Large intestine (tissue), 3 donors: ENCODE results near the gene RPS6KA4. TPM values are rescaled to one million over a fixed set of nuclear protein-coding genes. Genes with fewer than 3 reads are reported as not detected.
"Not testable (repeated sequence)": the region's sequence is repeated elsewhere in the genome, so short reads cannot be mapped to it uniquely, and the experiment has no call there.

Experiments used
- DNase-seq, 2 donors: peaks; one replicate each; pipeline versions ENCODE4 v3.0.0 to v3.0.0-alpha.2; 2013
- H3K27ac ChIP-seq: one replicate; pipeline ENCODE4 v1.5.1; 2013; ENCODE audit warnings: low read length
- H3K27me3 ChIP-seq: 2 replicates; pipeline ENCODE4 v1.6.1; 2013; ENCODE audit warnings: low read length; ENCODE audit not compliant: control insufficient read depth, insufficient read depth
- H3K36me3 ChIP-seq: 2 replicates; pipeline ENCODE4 v1.6.1; 2013; ENCODE audit warnings: low read length; ENCODE audit not compliant: control insufficient read depth, insufficient read depth
- H3K4me1 ChIP-seq: one replicate; pipeline ENCODE4 v1.6.1; 2013; ENCODE audit warnings: low read length; ENCODE audit not compliant: control insufficient read depth, insufficient read depth
- H3K4me3 ChIP-seq: one replicate; pipeline ENCODE4 v1.5.1; 2013; ENCODE audit warnings: low read length
- H3K9me3 ChIP-seq: one replicate; pipeline ENCODE4 v1.6.1; 2013; ENCODE audit warnings: mild to moderate bottlenecking, low read depth, low read length, moderate library complexity; ENCODE audit not compliant: control insufficient read depth
- WGBS: methylation state at CpG from one replicate; pipeline ENCODE4 v1.1.5; 2013; ENCODE audit warnings: low lambda C conversion rate; ENCODE audit not compliant: insufficient coverage; 5-methylcytosine and 5-hydroxymethylcytosine counted together
- polyA plus RNA-seq: library from polyadenylated mRNA; unstranded; fragments of 120-200 nt; gene quantifications from one replicate; pipeline ENCODE4 v1.2.1, GENCODE V29; 2013

The RPS6KA4 gene
- polyA plus RNA-seq, 1 donor, result 25.8 TPM

DNA sequence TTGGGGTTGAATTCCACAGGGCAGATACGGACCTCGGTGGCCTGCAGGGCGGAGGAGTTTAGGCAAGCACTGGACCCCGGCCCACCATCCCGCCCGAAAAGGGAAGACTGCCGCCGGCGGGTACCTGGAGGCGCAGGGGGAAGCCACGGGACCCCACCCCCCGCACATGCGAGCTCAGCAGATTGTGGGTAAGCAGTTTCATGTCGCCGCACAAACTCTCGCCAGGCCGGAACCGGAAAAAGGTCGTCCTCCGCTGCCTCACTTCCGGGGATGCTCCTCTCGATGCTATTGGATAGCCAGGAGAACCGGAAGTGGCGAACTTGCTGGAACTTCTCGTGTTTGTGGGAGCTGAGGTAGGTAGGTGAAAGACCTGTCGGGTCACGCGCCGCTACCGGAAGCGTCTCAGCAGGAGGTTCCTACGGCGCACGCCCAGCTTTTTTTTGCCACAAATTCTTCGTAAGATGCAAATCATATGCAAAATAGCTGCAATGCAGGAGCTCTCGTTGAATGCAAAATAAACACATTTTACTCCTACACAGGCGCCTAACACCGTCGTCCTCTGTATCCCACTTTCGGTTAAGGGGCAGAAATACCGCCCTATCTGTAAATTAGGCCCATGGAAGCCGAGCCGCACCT lies 41.5 kb upstream of the RPS6KA4 start, which contains the start of gene TRMT112:
TSS of gene TRMT112 (minus strand) at position 235 of the 636 bp plus-strand sequence. CDS start at position 202, 33 bp downstream.
- peaks cover 43% of the 10 kb centered on the region for H3K4me1 ChIP-seq
- peaks cover 46% of the 10 kb centered on the region for H3K36me3 ChIP-seq

DNA sequence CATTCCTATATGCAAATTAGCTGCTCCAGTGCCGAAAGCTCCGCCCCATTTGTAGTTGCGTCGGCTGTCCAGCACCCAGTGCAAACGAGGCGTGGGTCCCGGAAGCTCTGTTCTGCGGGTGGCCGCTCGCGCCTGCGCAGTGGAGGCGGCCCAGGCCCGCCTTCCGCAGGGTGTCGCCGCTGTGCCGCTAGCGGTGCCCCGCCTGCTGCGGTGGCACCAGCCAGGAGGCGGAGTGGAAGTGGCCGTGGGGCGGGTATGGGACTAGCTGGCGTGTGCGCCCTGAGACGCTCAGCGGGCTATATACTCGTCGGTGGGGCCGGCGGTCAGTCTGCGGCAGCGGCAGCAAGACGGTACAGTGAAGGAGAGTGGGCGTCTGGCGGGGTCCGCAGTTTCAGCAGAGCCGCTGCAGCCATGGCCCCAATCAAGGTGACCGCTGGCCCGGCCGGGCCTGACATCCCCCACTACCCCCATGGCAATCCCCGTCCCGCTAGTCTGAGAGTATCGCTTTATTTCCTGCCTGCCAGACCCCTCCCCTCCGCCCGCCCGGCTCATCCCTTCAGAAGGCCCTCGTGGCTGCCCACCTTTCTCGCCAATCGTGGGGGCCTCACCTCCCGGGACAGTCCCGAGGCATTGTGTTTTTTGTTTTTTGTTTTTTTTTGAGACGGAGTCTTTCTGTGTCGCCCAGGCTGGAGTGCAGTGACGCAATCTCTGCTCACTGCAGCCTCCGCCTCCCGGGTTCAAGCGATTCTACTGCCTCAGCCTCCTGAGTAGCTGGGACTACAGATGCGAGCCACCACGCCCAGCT lies 40.8 kb upstream of the RPS6KA4 start, which contains the start of gene PRDX5:
TSS of gene PRDX5 (plus strand) at position 161 of the 805 bp plus-strand sequence. CDS start at position 256, 95 bp downstream.
- no CpG with 5 or more reads among the region's 61 CpGs for WGBS
- H3K4me1 ChIP-seq, result peaks cover 49% of the 10 kb centered on the region

More for the DNA sequence above, 41.5 kb upstream of the RPS6KA4 start, which contains the start of gene TRMT112:
- H3K27ac ChIP-seq, result peak within 1 kb of the TSS; percentile 96
- H3K9me3 ChIP-seq, result no peaks in the 10 kb centered on the region
- no CpG with 5 or more reads among the region's 43 CpGs for WGBS
- DNase-seq, result peak; percentile 98 to 99
- no peaks in the 10 kb centered on the region for H3K27me3 ChIP-seq
- peak within 1 kb of the TSS; percentile 91 for H3K4me3 ChIP-seq

DNA sequence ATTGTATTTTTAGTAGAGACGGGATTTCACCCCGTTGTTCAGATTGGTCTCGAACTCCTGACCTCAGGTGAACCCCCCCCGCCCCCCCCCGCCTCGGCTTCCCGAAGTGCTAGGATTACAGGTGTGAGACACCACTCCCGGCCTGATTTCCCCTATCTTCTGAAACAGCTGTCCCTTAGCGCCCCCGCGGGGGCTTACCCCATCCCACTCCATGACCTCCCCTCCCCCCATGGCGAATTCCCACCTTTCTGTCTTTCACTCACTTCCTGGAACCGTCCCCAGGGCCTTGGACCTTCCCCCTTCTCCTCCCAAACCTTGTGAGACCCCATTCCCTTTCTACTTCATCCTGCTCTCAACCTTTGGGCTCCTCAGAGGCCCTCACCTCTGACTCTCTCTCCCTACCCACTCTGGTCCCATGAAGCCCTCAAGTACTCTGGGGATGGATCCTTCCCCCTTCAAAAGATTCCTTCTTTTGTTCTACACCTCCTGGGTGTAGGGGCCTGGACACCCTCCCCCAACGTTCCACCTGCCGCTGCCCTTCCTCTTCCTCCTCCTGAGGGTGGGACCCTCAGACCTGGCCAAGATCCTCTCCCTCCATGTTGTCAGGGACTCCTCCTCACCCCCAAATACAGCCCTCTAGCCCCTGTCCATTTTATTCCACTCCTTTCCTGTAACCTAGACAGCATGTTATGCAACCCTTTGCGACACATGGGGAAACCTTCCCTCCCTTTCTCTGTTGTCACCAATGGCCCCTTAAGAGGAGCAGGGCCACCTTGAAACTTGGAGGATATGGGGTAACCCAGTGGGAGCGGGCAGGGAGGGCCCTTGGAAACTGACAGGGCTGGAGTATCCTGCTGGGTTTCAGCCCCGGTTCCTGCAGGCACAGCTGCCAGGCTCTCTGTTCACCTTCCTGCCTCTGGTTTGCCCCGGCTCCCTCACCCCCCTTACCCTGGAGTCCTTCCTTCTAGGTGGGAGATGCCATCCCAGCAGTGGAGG lies 39.9 kb upstream of the RPS6KA4 start:
- H3K4me1 ChIP-seq, result peaks cover 49% of the 10 kb centered on the region
- peak in 1 of 2 donors; percentile 60 for DNase-seq
- H3K27ac ChIP-seq, result peak overlapping the region; percentile 96
- H3K27me3 ChIP-seq, result no peaks in the 10 kb centered on the region
- no peaks in the 10 kb centered on the region for H3K9me3 ChIP-seq
- peaks cover 43% of the 10 kb centered on the region for H3K36me3 ChIP-seq
- H3K4me3 ChIP-seq, result peak overlapping the region; percentile 91
- no CpG with 5 or more reads among the region's 19 CpGs for WGBS

More for the DNA sequence above, 40.8 kb upstream of the RPS6KA4 start, which contains the start of gene PRDX5:
- peak; percentile 98 for DNase-seq
- Histone ChIP-seq H3K9me3 (no peaks in the 10 kb centered on the region), H3K27me3 (no peaks in the 10 kb centered on the region), H3K27ac (peak within 1 kb of the TSS; percentile 96), H3K4me3 (peak within 1 kb of the TSS; percentile 91), H3K36me3 (peaks cover 45% of the 10 kb centered on the region)

DNA sequence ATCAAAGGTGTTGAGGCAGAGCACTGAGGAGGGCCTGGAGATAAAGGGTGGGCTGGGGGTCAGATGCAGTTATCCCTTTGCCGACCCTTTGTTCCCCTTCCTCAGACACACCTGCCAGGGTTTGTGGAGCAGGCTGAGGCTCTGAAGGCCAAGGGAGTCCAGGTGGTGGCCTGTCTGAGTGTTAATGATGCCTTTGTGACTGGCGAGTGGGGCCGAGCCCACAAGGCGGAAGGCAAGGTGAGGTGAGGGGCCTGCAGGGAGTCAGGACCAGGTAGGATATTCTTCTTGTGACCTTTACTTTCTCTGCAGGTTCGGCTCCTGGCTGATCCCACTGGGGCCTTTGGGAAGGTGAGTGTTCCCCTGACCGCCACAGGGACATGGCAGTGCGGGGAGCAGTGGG lies 38.4 kb upstream of the RPS6KA4 start:
- no peak for DNase-seq
- no peaks in the 10 kb centered on the region for H3K9me3 ChIP-seq
- peak overlapping the region; percentile 88 for H3K27ac ChIP-seq
- no CpG with 5 or more reads among the region's 7 CpGs for WGBS
- H3K27me3 ChIP-seq, result no peaks in the 10 kb centered on the region
- no peak overlapping the region for H3K4me3 ChIP-seq
- peaks cover 49% of the 10 kb centered on the region for H3K4me1 ChIP-seq
- H3K36me3 ChIP-seq, result peaks cover 28% of the 10 kb centered on the region

DNA sequence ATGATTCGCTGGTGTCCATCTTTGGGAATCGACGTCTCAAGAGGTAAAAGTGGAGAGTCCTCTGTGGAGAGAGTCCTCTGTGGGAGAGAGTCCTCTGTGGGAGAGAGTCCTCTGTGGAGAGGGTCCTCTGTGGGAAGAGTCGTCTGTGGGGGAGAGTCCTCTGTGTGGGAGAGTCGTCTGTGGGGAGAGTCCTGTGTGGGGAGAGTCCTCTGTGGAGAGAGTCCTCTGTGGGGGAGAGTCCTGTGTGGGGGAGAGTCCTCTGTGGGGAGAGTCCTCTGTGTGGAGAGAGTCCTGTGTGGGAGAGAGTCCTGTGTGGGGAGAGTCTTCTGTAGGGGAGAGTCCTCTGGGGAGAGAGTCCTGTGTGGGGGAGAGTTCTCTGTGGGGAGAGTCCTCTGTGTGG lies 37.9 kb upstream of the RPS6KA4 start:
- DNase-seq, result no peak
- Histone ChIP-seq H3K27ac (peak overlapping the region; percentile 88), H3K36me3 (peaks cover 23% of the 10 kb centered on the region), H3K4me1 (peaks cover 47% of the 10 kb centered on the region), H3K9me3 (no peaks in the 10 kb centered on the region), H3K27me3 (no peaks in the 10 kb centered on the region), H3K4me3 (no peak overlapping the region)
- no CpG with 5 or more reads among the region's 5 CpGs for WGBS

DNA sequence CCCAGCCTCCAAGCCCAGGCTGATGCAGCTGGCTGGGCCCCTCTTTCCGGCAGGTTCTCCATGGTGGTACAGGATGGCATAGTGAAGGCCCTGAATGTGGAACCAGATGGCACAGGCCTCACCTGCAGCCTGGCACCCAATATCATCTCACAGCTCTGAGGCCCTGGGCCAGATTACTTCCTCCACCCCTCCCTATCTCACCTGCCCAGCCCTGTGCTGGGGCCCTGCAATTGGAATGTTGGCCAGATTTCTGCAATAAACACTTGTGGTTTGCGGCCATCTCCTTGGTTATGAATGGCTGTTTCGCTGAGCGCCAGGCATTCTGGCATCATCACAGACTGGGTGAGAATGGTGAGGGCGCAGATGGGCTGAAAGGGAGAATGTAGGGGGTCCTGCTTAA lies 37.4 kb upstream of the RPS6KA4 start:
- Histone ChIP-seq H3K9me3 (no peaks in the 10 kb centered on the region), H3K4me3 (no peak overlapping the region), H3K27me3 (no peaks in the 10 kb centered on the region), H3K36me3 (peaks cover 20% of the 10 kb centered on the region), H3K27ac (peak overlapping the region; percentile 88), H3K4me1 (peaks cover 42% of the 10 kb centered on the region)
- peak; percentile 65 to 80 for DNase-seq
- WGBS, result no CpG with 5 or more reads among the region's 5 CpGs

DNA sequence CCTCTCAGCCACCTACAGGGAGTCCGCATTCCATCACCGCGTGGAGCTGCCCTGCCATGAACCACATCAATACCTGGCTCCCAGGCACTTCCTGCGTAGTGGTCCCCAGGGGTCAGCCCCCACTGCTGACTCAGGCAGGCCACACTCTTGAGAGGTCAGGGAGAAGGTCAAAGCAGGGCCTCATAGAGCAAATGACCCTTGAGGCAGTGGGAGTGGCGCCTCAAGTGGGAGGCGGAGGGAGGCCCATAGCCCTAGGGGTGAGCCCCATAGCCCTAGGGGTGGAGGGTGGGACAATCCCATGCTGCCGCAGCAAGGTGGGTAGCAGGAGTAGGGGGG lies 36.1 kb upstream of the RPS6KA4 start:
- Histone ChIP-seq H3K4me1 (peaks cover 39% of the 10 kb centered on the region), H3K36me3 (peaks cover 20% of the 10 kb centered on the region), H3K27me3 (no peaks in the 10 kb centered on the region), H3K27ac (no peak overlapping the region), H3K9me3 (no peaks in the 10 kb centered on the region), H3K4me3 (no peak overlapping the region)
- DNase-seq, result no peak
- no CpG with 5 or more reads among the region's 7 CpGs for WGBS

DNA sequence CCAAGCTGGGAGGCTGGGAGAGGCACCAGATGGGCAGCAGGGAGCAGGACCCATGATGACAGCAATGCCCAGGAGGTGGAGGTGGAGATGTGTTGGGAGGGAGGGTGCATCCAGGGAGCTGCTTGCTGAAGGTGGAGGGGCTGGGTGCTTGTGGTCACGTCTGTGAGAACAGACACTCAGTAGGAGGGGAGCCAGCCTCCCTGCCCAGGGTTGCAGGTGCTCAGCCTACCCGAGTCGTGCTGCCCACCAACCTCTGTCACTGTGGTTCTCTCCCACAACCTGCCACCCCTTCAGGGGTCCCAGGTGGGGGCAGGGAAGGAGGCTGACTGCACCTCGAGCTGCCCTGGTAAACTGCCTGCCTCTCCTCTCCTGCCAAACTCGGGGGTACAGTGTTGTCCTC lies 35.6 kb upstream of the RPS6KA4 start:
- WGBS, result no CpG with 5 or more reads among the region's 5 CpGs
- H3K27ac ChIP-seq, result no peak overlapping the region
- DNase-seq, result no peak

DNA sequence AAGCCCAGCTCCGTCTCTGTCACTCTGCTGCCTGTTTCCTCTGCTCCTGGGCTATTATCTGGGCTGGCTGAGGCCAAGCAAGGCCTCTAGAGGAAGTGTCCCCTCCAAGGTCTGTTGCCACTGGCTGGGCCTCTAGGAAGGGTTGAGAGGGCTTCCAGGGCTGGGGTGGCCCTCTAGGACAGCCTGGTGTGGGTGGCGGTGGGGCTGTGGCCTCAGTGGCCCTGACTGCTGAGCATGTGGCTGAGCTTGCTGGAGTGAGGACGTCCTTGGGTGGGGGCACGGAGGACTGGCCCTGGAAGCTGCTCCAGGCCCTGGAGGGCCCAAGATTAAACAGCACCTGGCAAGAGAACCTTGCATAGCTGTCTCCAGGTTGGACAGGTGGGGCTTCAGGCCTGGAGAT lies 35.0 kb upstream of the RPS6KA4 start:
- Histone ChIP-seq H3K4me1 (peaks cover 37% of the 10 kb centered on the region), H3K36me3 (peaks cover 20% of the 10 kb centered on the region)
- DNase-seq, H3K27ac ChIP-seq, H3K9me3 ChIP-seq, H3K27me3 ChIP-seq, H3K4me3 ChIP-seq: not testable (repeated sequence)
- no CpG with 5 or more reads among the region's 4 CpGs for WGBS

More for the DNA sequence above, 35.6 kb upstream of the RPS6KA4 start:
- Histone ChIP-seq H3K36me3 (peaks cover 20% of the 10 kb centered on the region), H3K4me3 (no peak overlapping the region), H3K4me1 (peaks cover 39% of the 10 kb centered on the region), H3K27me3 (no peaks in the 10 kb centered on the region), H3K9me3 (no peaks in the 10 kb centered on the region)
